HepG2 (cell line): Measurements from ENCODE around the gene ZNF25. TPM values are rescaled to one million over a fixed set of nuclear protein-coding genes. Genes with fewer than 3 reads are reported as not detected.

ENCODE experiments used
- ATAC-seq: fragments of 200-7000 bp; cut with Tn5 transposase; 3 replicates; pipeline ENCODE4 v1.9.1; 2020; ENCODE audit warnings: mild to moderate bottlenecking, moderate library complexity
- BruUV-seq: library from RNA; stranded (reverse); fragments of 400-500 nt; replicated peaks from 2 replicates; lab custom pipeline; 2021; lab: Mats Ljungman, UMichigan
- CTCF ChIA-PET: fragments of 300-600 bp; formaldehyde crosslinking; extraction: SDS; loops from one replicate; lab custom pipeline; 2021; ENCODE audit warnings: low total read pairs, inconsistent platforms, low intra/inter-chr PET ratio; lab: Yijun Ruan, JAX
- POLR2A ChIA-PET: fragments of 350-600 bp; sonication (Branson Sonifier 250); formaldehyde crosslinking; loops from one replicate; lab custom pipeline; 2020; ENCODE audit warnings: antibody characterized with exemption, inconsistent platforms; lab: Yijun Ruan, JAX
- DNase-seq: peaks from one replicate; pipeline ENCODE4 v3.0.0-alpha.2; 2015; ENCODE audit warnings: low spot score
- FAIRE-seq: peaks from 3 replicates; lab custom pipeline; 2011; peaks lifted over from hg19 to GRCh38; lab: Jason Lieb, UNC
- H2AFZ ChIP-seq: one replicate; pipeline ENCODE4 v1.6.1; 2011; ENCODE audit warnings: low read length, inconsistent platforms
- H3K27ac ChIP-seq: fragments of 300-600 bp; 3 replicates; pipeline ENCODE4 v1.8.0; 2011; ENCODE audit warnings: mixed run types, mild to moderate bottlenecking, mixed read lengths, low read length, inconsistent platforms; ENCODE audit not compliant: insufficient read depth; ENCODE audit errors: extremely low read length
- H3K27me3 ChIP-seq, 2 experiments: fragments of 200-600 bp in 1 of 2; 2 replicates in 1 of 2; 3 replicates in 1 of 2; pipeline versions ENCODE4 v1.6.0 to v1.8.0; 2011; ENCODE audit warnings: low read length in 2 of 2, mild to moderate bottlenecking in 2 of 2, moderate library complexity in 2 of 2, inconsistent platforms in 1 of 2; ENCODE audit not compliant: insufficient read depth in 2 of 2, control insufficient read depth in 1 of 2
- H3K36me3 ChIP-seq, 2 experiments: fragments of 200-600 bp in 1 of 2; replicated peaks in 1 of 2; 2 replicates in 1 of 2; 3 replicates in 1 of 2; pipeline versions ENCODE4 v1.5.1 to v1.8.0; 2011; ENCODE audit warnings: low read length in 2 of 2, inconsistent platforms in 1 of 2; ENCODE audit not compliant: insufficient read depth in 2 of 2, control insufficient read depth in 1 of 2
- H3K4me1 ChIP-seq: 2 replicates; pipeline ENCODE4 v1.5.1; 2012; ENCODE audit warnings: low read length, inconsistent platforms; ENCODE audit not compliant: insufficient read depth
- H3K4me2 ChIP-seq: 2 replicates; pipeline ENCODE4 v1.6.0; 2011; ENCODE audit warnings: low read depth, low read length, inconsistent platforms
- H3K4me3 ChIP-seq, 3 experiments: fragments of 200-600 bp in 1 of 3; sonication (generic), shearing (Covaris generic) in 1 of 3; replicated peaks in 1 of 3; 2 replicates each; pipeline ENCODE4 v1.5.1; 2011 to 2016; ENCODE audit warnings: low read length in 3 of 3, inconsistent platforms in 2 of 3, low read depth in 2 of 3, mild to moderate bottlenecking in 2 of 3, control low read depth in 1 of 3, mixed read lengths in 1 of 3; ENCODE audit not compliant: insufficient read depth in 1 of 3
- H3K79me2 ChIP-seq: one replicate; pipeline ENCODE4 v1.6.1; 2011; ENCODE audit warnings: low read length, inconsistent platforms; ENCODE audit not compliant: insufficient read depth
- H3K9ac ChIP-seq: 2 replicates; pipeline ENCODE4 v1.6.0; 2011; ENCODE audit warnings: mild to moderate bottlenecking, low read depth, low read length, inconsistent platforms; ENCODE audit not compliant: insufficient read depth
- H3K9me3 ChIP-seq: 2 replicates; pipeline ENCODE4 v1.5.1; 2012; ENCODE audit warnings: mild to moderate bottlenecking, low read length
- H4K20me1 ChIP-seq: 2 replicates; pipeline ENCODE4 v1.6.0; 2011; ENCODE audit warnings: inconsistent platforms, mild to moderate bottlenecking, low read length, moderate library complexity; ENCODE audit not compliant: insufficient read depth
- CEBPB ChIP-seq: IDR thresholded peaks from 2 replicates; pipeline ENCODE4 v1.6.1; 2011; ENCODE audit warnings: low read depth, low read length, improper control_type of control experiment, borderline replicate concordance
- HDAC1 ChIP-seq: sonication (generic); formaldehyde crosslinking; IDR thresholded peaks from 2 replicates; pipeline ENCODE4 v1.5.1; 2020; ENCODE audit warnings: mild to moderate bottlenecking, missing genetic modification reagents
- KAT8 ChIP-seq: IDR thresholded peaks from 2 replicates; pipeline ENCODE4 v1.6.1; 2016; ENCODE audit warnings: missing genetic modification reagents, missing compliant biosample characterization
- MBNL3 ChIP-seq: fragments of 250-450 bp; sonication (Bioruptor Pico); conservative IDR thresholded peaks from 2 replicates; pipeline ENCODE4 v1.8.0; 2022; ENCODE audit warnings: mild to moderate bottlenecking, inconsistent platforms
- MTF2 ChIP-seq: sonication (generic); formaldehyde crosslinking; IDR thresholded peaks from 2 replicates; pipeline ENCODE4 v1.5.0; 2020; ENCODE audit warnings: missing genetic modification reagents, borderline replicate concordance
- RXRB ChIP-seq: IDR thresholded peaks from 2 replicates; pipeline ENCODE4 v1.6.1; 2016; ENCODE audit warnings: borderline replicate concordance, missing genetic modification reagents, missing compliant biosample characterization
- SP4 ChIP-seq: sonication (generic); formaldehyde crosslinking; IDR thresholded peaks from 2 replicates; pipeline ENCODE4 v1.8.1; 2023; ENCODE audit warnings: mild to moderate bottlenecking, missing genetic modification reagents
- U2AF2 ChIP-seq: fragments of 200-400 bp; formaldehyde crosslinking; IDR thresholded peaks from 2 replicates; pipeline ENCODE4 v1.6.1; 2017; ENCODE audit warnings: low read depth, mild to moderate bottlenecking, low read length
- WIZ ChIP-seq: sonication (generic); formaldehyde crosslinking; IDR thresholded peaks from 2 replicates; pipeline ENCODE4 v1.5.1; 2020; ENCODE audit warnings: mild to moderate bottlenecking, missing genetic modification reagents
- ZBTB3 ChIP-seq: sonication (generic); formaldehyde crosslinking; IDR thresholded peaks from 2 replicates; pipeline ENCODE4 v1.4.0; 2020; ENCODE audit warnings: low read depth, mild to moderate bottlenecking, moderate library complexity, missing genetic modification reagents, borderline replicate concordance
- ZNF24 ChIP-seq: fragments of 450-650 bp; IDR thresholded peaks from 2 replicates; pipeline ENCODE4 v1.6.1; 2017; ENCODE audit warnings: antibody characterized with exemption, mild to moderate bottlenecking
- ZNF430 ChIP-seq: sonication (generic); formaldehyde crosslinking; IDR thresholded peaks from 2 replicates; pipeline ENCODE4 v1.9.0; 2021; ENCODE audit warnings: mild to moderate bottlenecking, missing genetic modification reagents
- ZNF484 ChIP-seq: sonication (generic); formaldehyde crosslinking; IDR thresholded peaks from 2 replicates; pipeline ENCODE4 v1.5.1; 2020; ENCODE audit warnings: mild to moderate bottlenecking, low read depth, missing genetic modification reagents, borderline replicate concordance
- ZNF709 ChIP-seq: sonication (generic); formaldehyde crosslinking; IDR thresholded peaks from 2 replicates; pipeline ENCODE4 v1.5.0; 2020; ENCODE audit warnings: mild to moderate bottlenecking, missing genetic modification reagents
- ZNF746 ChIP-seq: sonication (generic); formaldehyde crosslinking; IDR thresholded peaks from 2 replicates; pipeline ENCODE4 v1.8.0; 2022; ENCODE audit warnings: mild to moderate bottlenecking, missing genetic modification reagents
- ZNF75D ChIP-seq: sonication (generic); formaldehyde crosslinking; IDR thresholded peaks from 2 replicates; pipeline ENCODE4 v1.8.1; 2023; ENCODE audit warnings: missing genetic modification reagents, mild to moderate bottlenecking, borderline replicate concordance
- WGBS: methylation state at CpG from one replicate; pipeline ENCODE4 v1.1.6; 2017; ENCODE audit warnings: low lambda C conversion rate; 5-methylcytosine and 5-hydroxymethylcytosine counted together
- in situ Hi-C: cut with HindIII; loops from 2 replicates; pipeline ENCODE4 v1.10.0; 2017; ENCODE audit warnings: low pct_unique_long_range_greater_than_20kb; ENCODE audit not compliant: extremely low pct_ligation_motif_present
- intact Hi-C: fragments of 100-400 bp; cut with micrococcal nuclease; formaldehyde crosslinking; loops from one replicate; pipeline ENCODE4 v1.10.0; 2022; ENCODE audit not compliant: unreplicated experiment
- polyA plus RNA-seq, 8 experiments: library from polyadenylated mRNA; depleted of rRNA in 3 of 8; stranded (reverse) in 7 of 8; unstranded in 1 of 8; fragments of >200 nt; fragmentation: Illumina TruSeq in 4 of 8; extraction: Trizol in 4 of 8; gene quantifications; 2 replicates each; pipeline versions ENCODE4 v1.2.1 to v1.2.3, GENCODE V29; 2011 to 2016; ENCODE audit warnings: low read depth in 4 of 8, missing spikeins in 1 of 8, mixed read lengths in 1 of 8; ENCODE audit not compliant: insufficient read depth in 1 of 8
- total RNA-seq, 5 experiments: library from RNA; depleted of rRNA; stranded (reverse); fragments of >200 nt; fragmentation: Illumina TruSeq; extraction: Trizol; gene quantifications; 2 replicates each; pipeline ENCODE4 v1.2.3, GENCODE V29; 2016; ENCODE audit warnings: low read depth in 1 of 5
- TF ChIP-seq, protein P1 (sequence below): sonication (generic); formaldehyde crosslinking; IDR thresholded peaks from 2 replicates; pipeline ENCODE4 v1.8.1; 2023; ENCODE audit warnings: missing genetic modification reagents, mild to moderate bottlenecking, borderline replicate concordance

Gene ZNF25
- total and polyA plus RNA-seq, 2 of the 13 experiments (the other 11 are each of a cell fraction or from before 2014, with no cell fraction given): 1.4 to 1.5 TPM

DNA sequence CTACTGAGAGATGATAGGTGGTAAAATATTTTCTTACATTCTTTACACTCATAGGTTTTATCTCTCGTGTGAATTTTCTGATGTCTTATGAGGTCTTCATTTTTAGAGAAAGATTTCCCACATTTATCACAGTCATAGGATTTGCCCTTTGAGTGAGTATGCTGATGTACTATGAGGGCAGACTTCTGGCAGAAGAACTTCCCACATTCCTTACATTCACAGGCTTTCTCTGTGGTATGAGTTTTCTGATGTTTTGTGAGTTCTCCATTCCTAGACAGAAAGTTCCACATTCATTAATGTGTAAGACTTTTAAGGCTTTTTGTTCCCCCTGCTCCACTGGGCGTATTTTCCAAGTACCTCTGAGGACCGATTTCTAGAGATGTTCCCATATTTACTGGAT is 23.5 kb downstream of the ZNF25 start:
- H3K27me3 ChIP-seq: no peaks in the 10 kb centered on the region
- H3K9me3 ChIP-seq: no peaks in the 10 kb centered on the region
- ATAC-seq (no peak), FAIRE-seq (no peak)
- POLR2A ChIA-PET: no interaction called here
- H2AFZ ChIP-seq: no peak overlapping the region
- no peaks in the 10 kb centered on the region for H3K79me2 ChIP-seq
- in situ Hi-C loops: no loop called here
- 89% methylated on average over 3 of the region's 3 CpGs for WGBS
- intact Hi-C loops: no loop called here
- TF ChIP-seq RXRB: no peak
- no peak for TF ChIP-seq U2AF2
- TF ChIP-seq ZNF484: no peak
- no peak for TF ChIP-seq KAT8
- no peak for TF ChIP-seq SP4 (CRISPR knock-in tag)
- TF ChIP-seq MBNL3 (CRISPR knock-in tag): no peak
- TF ChIP-seq, protein P1, sequence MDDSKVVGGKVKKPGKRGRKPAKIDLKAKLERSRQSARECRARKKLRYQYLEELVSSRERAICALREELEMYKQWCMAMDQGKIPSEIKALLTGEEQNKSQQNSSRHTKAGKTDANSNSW (CRISPR knock-in tag): no peak
- no peak for TF ChIP-seq ZNF709 (CRISPR knock-in tag)
- TF ChIP-seq ZNF746 (CRISPR knock-in tag): no peak
- TF ChIP-seq ZNF24: no peak
- TF ChIP-seq MTF2: no peak
- TF ChIP-seq ZBTB3 (CRISPR knock-in tag): no peak
- TF ChIP-seq WIZ (CRISPR knock-in tag): no peak
- TF ChIP-seq ZNF75D (CRISPR knock-in tag): no peak
- TF ChIP-seq CEBPB: no peak
- TF ChIP-seq HDAC1: no peak
- no peak for TF ChIP-seq ZNF430 (CRISPR knock-in tag)
- TF ChIP-seq, all 625 proteins: peak for 0
- H3K27ac ChIP-seq: no peak overlapping the region
- no TSS peak for BruUV-seq
- H3K4me2 ChIP-seq: no peak overlapping the region
- no peak overlapping the region for H3K4me3 ChIP-seq
- no peaks in the 10 kb centered on the region for H3K36me3 ChIP-seq
- H4K20me1 ChIP-seq: no peaks in the 10 kb centered on the region
- CTCF ChIA-PET: no interaction called here
- DNase-seq: no peak
- no peak overlapping the region for H3K9ac ChIP-seq
- H3K4me1 ChIP-seq: no peaks in the 10 kb centered on the region
